HEK293 (cell line): Measurements from ENCODE around the gene CFAP299.

ENCODE experiments used
- CTCF ChIA-PET: fragments of 350-600 bp; formaldehyde crosslinking; extraction: SDS; loops from one replicate; lab custom pipeline; 2021; ENCODE audit warnings: antibody characterized with exemption; lab: Yijun Ruan, JAX
- POLR2A ChIA-PET: fragments of 300-600 bp; formaldehyde crosslinking; extraction: SDS; loops from one replicate; lab custom pipeline; 2020; ENCODE audit warnings: antibody characterized with exemption, inconsistent platforms; lab: Yijun Ruan, JAX
- H3K27ac ChIP-seq: fragments of 200-500 bp; sonication (Bioruptor generic); 2 replicates; pipeline ENCODE4 v1.5.1; 2014; ENCODE audit warnings: low read depth, low read length, control low read depth, inconsistent platforms; ENCODE audit errors: extremely low read depth
- H3K36me3 ChIP-seq, 2 experiments: fragments of 200-500 bp in 1 of 2; sonication (Bioruptor generic) in 1 of 2; 1 replicate in 1 of 2; 2 replicates in 1 of 2; pipeline ENCODE4 v1.5.1; 2014 to 2017; ENCODE audit warnings: inconsistent platforms in 2 of 2, low read length in 2 of 2; ENCODE audit not compliant: control insufficient read depth in 2 of 2, insufficient read depth in 1 of 2
- H3K4me1 ChIP-seq: fragments of 200-500 bp; sonication (Bioruptor generic); 2 replicates; pipeline ENCODE4 v1.5.1; 2014; ENCODE audit warnings: mild to moderate bottlenecking, low read length, inconsistent platforms; ENCODE audit not compliant: control insufficient read depth, insufficient read depth
- H3K4me3 ChIP-seq: 2 replicates; pipeline ENCODE4 v1.5.1; 2011; ENCODE audit warnings: low read depth, mild to moderate bottlenecking, control low read depth, low read length, moderate library complexity
- H3K9me3 ChIP-seq: fragments of 200-500 bp; sonication (Bioruptor generic); 2 replicates; pipeline ENCODE4 v1.5.1; 2014; ENCODE audit warnings: low read depth, low read length, inconsistent platforms; ENCODE audit not compliant: control insufficient read depth, insufficient read depth
- CTCF ChIP-seq: fragments of 450-650 bp; formaldehyde crosslinking; IDR thresholded peaks from 2 replicates; pipeline ENCODE4 v1.5.1; 2016; ENCODE audit warnings: missing biosample characterization, missing genetic modification characterization
- GLIS1 ChIP-seq: fragments of 450-650 bp; formaldehyde crosslinking; IDR thresholded peaks from 2 replicates; pipeline ENCODE4 v1.5.1; 2016; ENCODE audit warnings: missing biosample characterization, missing genetic modification characterization
- HIC1 ChIP-seq: fragments of 450-650 bp; formaldehyde crosslinking; IDR thresholded peaks from 2 replicates; pipeline ENCODE4 v1.5.1; 2016; ENCODE audit warnings: missing biosample characterization, missing genetic modification characterization
- REPIN1 ChIP-seq: fragments of 450-650 bp; formaldehyde crosslinking; IDR thresholded peaks from 2 replicates; pipeline ENCODE4 v1.5.1; 2017; ENCODE audit warnings: missing biosample characterization, missing genetic modification characterization, low read depth
- ZBTB10 ChIP-seq: fragments of 450-650 bp; formaldehyde crosslinking; IDR thresholded peaks from 2 replicates; pipeline ENCODE4 v1.5.1; 2016; ENCODE audit warnings: missing biosample characterization, missing genetic modification characterization
- ZBTB49 ChIP-seq: fragments of 450-650 bp; formaldehyde crosslinking; IDR thresholded peaks from 2 replicates; pipeline ENCODE4 v1.5.1; 2016; ENCODE audit warnings: missing biosample characterization, missing genetic modification characterization, low read depth
- ZNF114 ChIP-seq: fragments of 450-650 bp; formaldehyde crosslinking; IDR thresholded peaks from 2 replicates; pipeline ENCODE4 v1.5.0; 2017; ENCODE audit warnings: missing biosample characterization, missing genetic modification characterization
- ZNF155 ChIP-seq: fragments of 450-650 bp; formaldehyde crosslinking; IDR thresholded peaks from 2 replicates; pipeline ENCODE4 v1.5.1; 2016; ENCODE audit warnings: missing biosample characterization, missing genetic modification characterization
- ZNF221 ChIP-seq: fragments of 450-650 bp; formaldehyde crosslinking; IDR thresholded peaks from 2 replicates; pipeline ENCODE4 v1.5.1; 2017; ENCODE audit warnings: missing biosample characterization, missing genetic modification characterization, borderline replicate concordance
- ZNF266 ChIP-seq: fragments of 450-650 bp; formaldehyde crosslinking; IDR thresholded peaks from 2 replicates; pipeline ENCODE4 v1.5.1; 2016; ENCODE audit warnings: missing biosample characterization, missing genetic modification characterization, low read depth
- ZNF335 ChIP-seq: fragments of 450-650 bp; formaldehyde crosslinking; conservative IDR thresholded peaks from 2 replicates; pipeline ENCODE4 v1.5.1; 2016; ENCODE audit warnings: missing biosample characterization, missing genetic modification characterization
- ZNF354C ChIP-seq: fragments of 450-650 bp; formaldehyde crosslinking; IDR thresholded peaks from 2 replicates; pipeline ENCODE4 v1.5.1; 2016; ENCODE audit warnings: missing biosample characterization, missing genetic modification characterization, low read depth, borderline replicate concordance
- ZNF37A ChIP-seq: fragments of 450-650 bp; IDR thresholded peaks from 2 replicates; pipeline ENCODE4 v1.5.1; 2018; ENCODE audit warnings: missing biosample characterization, missing genetic modification characterization
- ZNF391 ChIP-seq: fragments of 450-650 bp; formaldehyde crosslinking; IDR thresholded peaks from 2 replicates; pipeline ENCODE4 v1.5.1; 2016; ENCODE audit warnings: low read depth, missing biosample characterization, missing genetic modification characterization, borderline replicate concordance
- ZNF433 ChIP-seq: fragments of 450-650 bp; formaldehyde crosslinking; IDR thresholded peaks from 2 replicates; pipeline ENCODE4 v1.5.1; 2016; ENCODE audit warnings: missing biosample characterization, missing genetic modification characterization, low read depth
- ZNF510 ChIP-seq: fragments of 450-650 bp; formaldehyde crosslinking; IDR thresholded peaks from 2 replicates; pipeline ENCODE4 v1.5.1; 2018; ENCODE audit warnings: mild to moderate bottlenecking, missing genetic modification characterization, missing biosample characterization; ENCODE audit not compliant: insufficient replicate concordance
- ZNF580 ChIP-seq: fragments of 450-650 bp; formaldehyde crosslinking; IDR thresholded peaks from 2 replicates; pipeline ENCODE4 v1.5.1; 2016; ENCODE audit warnings: missing biosample characterization, missing genetic modification characterization
- ZNF658 ChIP-seq: fragments of 450-650 bp; formaldehyde crosslinking; IDR thresholded peaks from 2 replicates; pipeline ENCODE4; 2016; ENCODE audit warnings: missing biosample characterization, missing genetic modification characterization
- ZNF830 ChIP-seq: fragments of 450-650 bp; IDR thresholded peaks from 2 replicates; pipeline ENCODE4 v1.5.0; 2018; ENCODE audit warnings: missing biosample characterization, missing genetic modification characterization, low read depth, mild to moderate bottlenecking, moderate library complexity

Gene CFAP299

GRCh38 chr4:81003597-81004111 lies 668.1 kb downstream of the CFAP299 start:
- Histone ChIP-seq H3K9me3 (no peaks in the 10 kb centered on the region), H3K27ac (no peak overlapping the region), H3K4me3 (no peak overlapping the region), H3K36me3 (no peaks in the 10 kb centered on the region), H3K4me1 (no peaks in the 10 kb centered on the region)
- ChIA-PET CTCF (interaction anchor here (0.6 kb wide), 2 partner anchors 13 to 79 kb away, joined by 3 read pairs; no protein-coding TSS in a partner anchor), POLR2A (no interaction called here)
- TF ChIP-seq ZNF37A (tag by site-specific recombination) (no peak), ZBTB10 (tag by site-specific recombination) (no peak), ZNF580 (tag by site-specific recombination) (no peak), ZNF510 (no peak), ZNF266 (no peak), ZNF391 (tag by site-specific recombination) (no peak), REPIN1 (tag by site-specific recombination) (no peak), ZNF830 (tag by site-specific recombination) (no peak)

GRCh38 chr4:81007417-81007816 lies 671.9 kb downstream of the CFAP299 start:
- no peaks in the 10 kb centered on the region for H3K9me3 ChIP-seq
- TF ChIP-seq ZNF114 (tag by site-specific recombination): no peak
- no peak for TF ChIP-seq ZNF155 (tag by site-specific recombination)
- no peak for TF ChIP-seq ZNF221 (tag by site-specific recombination)
- TF ChIP-seq ZNF658 (tag by site-specific recombination): no peak
- no peak for TF ChIP-seq ZNF433 (tag by site-specific recombination)
- no peak for TF ChIP-seq ZNF354C
- TF ChIP-seq GLIS1 (tag by site-specific recombination): no peak
- no peak for TF ChIP-seq HIC1 (tag by site-specific recombination)
- no peak for TF ChIP-seq ZNF335 (tag by site-specific recombination)
- TF ChIP-seq ZBTB49 (tag by site-specific recombination): no peak
- TF ChIP-seq ZNF37A (tag by site-specific recombination): no peak
- TF ChIP-seq CTCF: no peak
- CTCF ChIA-PET: no interaction called here

More at GRCh38 chr4:81007417-81007816, 671.9 kb downstream of the CFAP299 start:
- Histone ChIP-seq H3K36me3 (no peaks in the 10 kb centered on the region), H3K4me1 (no peaks in the 10 kb centered on the region), H3K27ac (no peak overlapping the region), H3K4me3 (no peak overlapping the region)
- POLR2A ChIA-PET: no interaction called here
